ENCODE measurements around the gene RAPGEF1. TPM values are rescaled to one million over a fixed set of nuclear protein-coding genes. Genes with fewer than 3 reads are reported as not detected.

Gene RAPGEF1
- total RNA-seq, 1 experiment from 2014 or later = 55.6 TPM

DNA sequence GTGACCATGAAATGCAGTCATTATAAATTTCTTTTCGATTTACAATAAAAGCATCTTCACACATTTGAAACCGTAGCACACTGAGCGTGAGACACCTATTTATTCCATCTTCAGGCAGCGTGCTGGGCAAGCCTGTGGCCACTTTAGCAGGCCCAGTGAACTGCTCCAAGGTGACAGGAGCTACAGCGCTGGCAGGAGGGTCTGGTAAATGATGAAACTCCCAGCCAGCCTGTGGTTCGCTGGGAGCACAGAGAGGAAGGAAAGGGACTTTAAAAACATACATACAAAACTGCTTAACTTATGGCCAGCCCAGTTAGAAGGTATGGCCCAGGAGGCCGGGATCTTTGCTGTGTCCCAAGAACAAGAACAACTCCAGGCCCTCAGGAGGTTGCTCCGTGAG, 5.1 kb downstream of the RAPGEF1 start:
- H4K8ac ChIP-seq (replicated peaks; ENCODE audit: insufficient read length, low read depth, low read length) = no peak overlapping the region
- no peak for DNase-seq
- no peak overlapping the region for H2AFZ ChIP-seq (ENCODE audit: low read length)
- H2AK5ac ChIP-seq (ENCODE audit: insufficient read length, low read length) = no peak overlapping the region
- no peak overlapping the region for H4K91ac ChIP-seq (ENCODE audit: insufficient read length, low read depth, low read length)
- WGBS (ENCODE audit: extremely low coverage, insufficient read length, low lambda C conversion rate) = no CpG with 5 or more reads among the region's 8 CpGs
- H2BK20ac ChIP-seq (ENCODE audit: low read depth, low read length, poor library complexity, severe bottlenecking) = no peak overlapping the region
- no peak overlapping the region for H2BK5ac ChIP-seq (ENCODE audit: insufficient read length, low read length)
- no peak overlapping the region for H2BK15ac ChIP-seq (ENCODE audit: low read depth, low read length)
- H3K4me1 Mint-ChIP-seq = peaks cover 43 to 63% of the 10 kb centered on the region in 2 experiments
- peaks cover 3% of the 10 kb centered on the region for H3K79me1 ChIP-seq (ENCODE audit: insufficient read depth, low read depth, low read length, poor library complexity, severe bottlenecking)
- H3K27me3 Mint-ChIP-seq (ENCODE audit: low read depth) = no peaks in the 10 kb centered on the region
- no peak overlapping the region for H3K23ac ChIP-seq (ENCODE audit: insufficient read length, low read depth, low read length)
- H3K4me1 ChIP-seq (ENCODE audit: insufficient read depth, low read length) = peaks cover 2% of the 10 kb centered on the region; the same call in 1 of the 2 replicates
- no peak overlapping the region for H3K4ac ChIP-seq (ENCODE audit: low read depth, low read length)
- H3T11ph ChIP-seq (ENCODE audit: low read length) = no peak overlapping the region
- no peak overlapping the region for H3K14ac ChIP-seq (ENCODE audit: insufficient read depth, low read length)
- no peaks in the 10 kb centered on the region for H4K20me1 ChIP-seq (ENCODE audit: control insufficient read depth, insufficient read depth, insufficient read length)
- H3K18ac ChIP-seq (ENCODE audit: insufficient read length, low read depth, low read length) = no peak overlapping the region
- no peak overlapping the region for H3K4me3 Mint-ChIP-seq
- no peak overlapping the region for H3K9ac ChIP-seq (ENCODE audit: extremely low read depth, insufficient read length, low read length)
- H3K9me3 ChIP-seq (ENCODE audit: control insufficient read depth, low read depth, low read length) = no peaks in the 10 kb centered on the region
- no peak overlapping the region for H3K56ac ChIP-seq (ENCODE audit: insufficient read length, low read depth, low read length)
- TF ChIP-seq, protein P1, sequence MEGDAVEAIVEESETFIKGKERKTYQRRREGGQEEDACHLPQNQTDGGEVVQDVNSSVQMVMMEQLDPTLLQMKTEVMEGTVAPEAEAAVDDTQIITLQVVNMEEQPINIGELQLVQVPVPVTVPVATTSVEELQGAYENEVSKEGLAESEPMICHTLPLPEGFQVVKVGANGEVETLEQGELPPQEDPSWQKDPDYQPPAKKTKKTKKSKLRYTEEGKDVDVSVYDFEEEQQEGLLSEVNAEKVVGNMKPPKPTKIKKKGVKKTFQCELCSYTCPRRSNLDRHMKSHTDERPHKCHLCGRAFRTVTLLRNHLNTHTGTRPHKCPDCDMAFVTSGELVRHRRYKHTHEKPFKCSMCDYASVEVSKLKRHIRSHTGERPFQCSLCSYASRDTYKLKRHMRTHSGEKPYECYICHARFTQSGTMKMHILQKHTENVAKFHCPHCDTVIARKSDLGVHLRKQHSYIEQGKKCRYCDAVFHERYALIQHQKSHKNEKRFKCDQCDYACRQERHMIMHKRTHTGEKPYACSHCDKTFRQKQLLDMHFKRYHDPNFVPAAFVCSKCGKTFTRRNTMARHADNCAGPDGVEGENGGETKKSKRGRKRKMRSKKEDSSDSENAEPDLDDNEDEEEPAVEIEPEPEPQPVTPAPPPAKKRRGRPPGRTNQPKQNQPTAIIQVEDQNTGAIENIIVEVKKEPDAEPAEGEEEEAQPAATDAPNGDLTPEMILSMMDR (conservative IDR thresholded peaks at IDR 0.05) = no peak
- peaks cover 0 to 4% of the 10 kb centered on the region in 2 experiments; a peak in 1 of 5 replicates for H3K9me3 Mint-ChIP-seq
- H3K23me2 ChIP-seq (ENCODE audit: insufficient read length, low read depth, low read length, poor library complexity, severe bottlenecking) = peaks cover 4% of the 10 kb centered on the region
- peak overlapping the region in 2 of 3 experiments; percentile 36 to 60; a peak in 4 of 7 replicates for H3K27ac Mint-ChIP-seq
- H4K5ac ChIP-seq (ENCODE audit: insufficient read length, low read depth, low read length) = no peak overlapping the region
- peaks cover 43% of the 10 kb centered on the region; the same call in 1 of the 2 replicates for H3K79me2 ChIP-seq (ENCODE audit: insufficient read depth, low read length)
- H3K4me2 ChIP-seq (ENCODE audit: insufficient read depth, insufficient read length, low read length) = no peak overlapping the region
- H3K36me3 Mint-ChIP-seq (ENCODE audit: insufficient read depth in 1 of 3, low read depth in 3 of 3) = peaks cover 4 to 9% (median 4%) of the 10 kb centered on the region in 3 experiments; a peak in 3 of 7 replicates
- no peak overlapping the region for H2BK120ac ChIP-seq (ENCODE audit: low read depth, low read length, poor library complexity, severe bottlenecking)
- no peak overlapping the region for H2BK12ac ChIP-seq (ENCODE audit: insufficient read length, low read depth, low read length)
- H3K27ac ChIP-seq (ENCODE audit: insufficient read length, low read depth, low read length) = no peak overlapping the region
- H3K27me3 ChIP-seq (ENCODE audit: insufficient read depth, low read length) = no peaks in the 10 kb centered on the region

All from H9 (cell line).